ENCODE measurements around the gene MS4A4A.

DNA sequence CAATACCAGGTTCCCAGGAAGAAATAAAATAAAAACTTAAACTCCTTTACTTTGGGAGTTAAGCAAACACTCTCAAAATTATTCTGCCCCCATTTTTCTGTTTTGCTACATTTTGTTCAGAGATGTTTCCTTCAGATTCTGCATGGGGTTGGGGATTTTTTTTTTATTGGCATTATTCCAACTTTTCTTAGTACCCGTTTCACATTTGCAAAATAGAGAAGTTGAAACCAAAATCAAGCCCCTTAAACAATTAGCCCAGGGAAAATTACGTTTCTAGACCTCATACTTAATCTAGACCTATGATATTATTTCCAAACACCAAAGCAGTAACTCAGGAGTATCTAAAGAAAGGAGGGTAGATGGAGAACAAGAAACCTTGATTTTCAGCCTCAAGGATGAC is 77.3 kb downstream of the MS4A4A start:
- TF ChIP-seq POLR2A (IDR thresholded peaks at IDR 0.05), result no peak
- TF ChIP-seq, protein P1, sequence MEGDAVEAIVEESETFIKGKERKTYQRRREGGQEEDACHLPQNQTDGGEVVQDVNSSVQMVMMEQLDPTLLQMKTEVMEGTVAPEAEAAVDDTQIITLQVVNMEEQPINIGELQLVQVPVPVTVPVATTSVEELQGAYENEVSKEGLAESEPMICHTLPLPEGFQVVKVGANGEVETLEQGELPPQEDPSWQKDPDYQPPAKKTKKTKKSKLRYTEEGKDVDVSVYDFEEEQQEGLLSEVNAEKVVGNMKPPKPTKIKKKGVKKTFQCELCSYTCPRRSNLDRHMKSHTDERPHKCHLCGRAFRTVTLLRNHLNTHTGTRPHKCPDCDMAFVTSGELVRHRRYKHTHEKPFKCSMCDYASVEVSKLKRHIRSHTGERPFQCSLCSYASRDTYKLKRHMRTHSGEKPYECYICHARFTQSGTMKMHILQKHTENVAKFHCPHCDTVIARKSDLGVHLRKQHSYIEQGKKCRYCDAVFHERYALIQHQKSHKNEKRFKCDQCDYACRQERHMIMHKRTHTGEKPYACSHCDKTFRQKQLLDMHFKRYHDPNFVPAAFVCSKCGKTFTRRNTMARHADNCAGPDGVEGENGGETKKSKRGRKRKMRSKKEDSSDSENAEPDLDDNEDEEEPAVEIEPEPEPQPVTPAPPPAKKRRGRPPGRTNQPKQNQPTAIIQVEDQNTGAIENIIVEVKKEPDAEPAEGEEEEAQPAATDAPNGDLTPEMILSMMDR (IDR thresholded peaks at IDR 0.05), result no peak
- TF ChIP-seq EP300 (IDR thresholded peaks at IDR 0.05), result no peak
- TF ChIP-seq POLR2AphosphoS5 (IDR thresholded peaks at IDR 0.05), result no peak

Measured in stomach (tissue), 4 donors.